Measurements from ENCODE around the gene CAMSAP2. TPM values are rescaled to one million over a fixed set of nuclear protein-coding genes. Genes with fewer than 3 reads are reported as not detected.

Gene CAMSAP2
- polyA plus RNA-seq, 1 of the 3 experiments (the other 2 are of a cell fraction) = 5.5 TPM

- peak overlapping the region; percentile 99 for H3K27ac ChIP-seq (ENCODE audit: low read depth in 2 of 2, low read length in 1 of 2)
- peaks cover 11% of the 10 kb centered on the region for H3F3A ChIP-seq (replicated peaks; ENCODE audit: insufficient read depth)
- WGBS (ENCODE audit: low lambda C conversion rate) = 0% methylated on average over 29 of the region's 80 CpGs
- H4K20me1 ChIP-seq (ENCODE audit: insufficient read depth) = peaks cover 42% of the 10 kb centered on the region
- peak overlapping the region; percentile 74; the same call in 1 of the 2 replicates for H2AFZ ChIP-seq (ENCODE audit: low read depth)
- POLR2A ChIA-PET = interaction anchor here (0.6 to 3.7 kb wide), 4 partner anchors 12 to 114 kb away, joined by 3 to 20 read pairs (median 3); partner anchors contain the start of gene DDX59
- H3K9me3 ChIP-seq = no peaks in the 10 kb centered on the region
- H3K9me2 ChIP-seq = no peaks in the 10 kb centered on the region
- peak overlapping the region; percentile 99 for H3K9ac ChIP-seq
- no peaks in the 10 kb centered on the region for H3K27me3 ChIP-seq (ENCODE audit: insufficient read depth)
- DNase-seq = peak; percentile 86
- peaks cover 6 to 18% of the 10 kb centered on the region in 2 experiments; a peak in 3 of 4 replicates for H3K4me1 ChIP-seq (ENCODE audit: control insufficient read depth in 1 of 2, insufficient read depth in 2 of 2, low read depth in 1 of 2, low read length in 1 of 2)
- peaks cover 46% of the 10 kb centered on the region for H3K79me2 ChIP-seq (ENCODE audit: insufficient read depth)
- peaks cover 0 to 9% of the 10 kb centered on the region in 2 experiments for H3K36me3 ChIP-seq (replicated peaks in 1 of 2; ENCODE audit: control insufficient read depth in 1 of 2, insufficient read depth in 2 of 2, low read length in 1 of 2)
- CTCF ChIA-PET = interaction anchor here (0.7 to 1.5 kb wide), 3 partner anchors 64 to 180 kb away, joined by 3 to 6 read pairs (median 3); no protein-coding TSS in a partner anchor
- TF ChIP-seq RCOR1 (IDR thresholded peaks at IDR 0.05; ENCODE audit: low read length) (no peak), MXI1 (IDR thresholded peaks at IDR 0.05; ENCODE audit: low read depth, low read length) (peak; percentile 68), GATA2 (CRISPR knock-in tag; IDR thresholded peaks at IDR 0.05) (peak; percentile 23; the same call in 1 of the 2 replicates), USF1 (IDR thresholded peaks at IDR 0.05; ENCODE audit: borderline replicate concordance, low read depth) (peak; percentile 25; the same call in 1 of the 2 replicates), TAF1 (IDR thresholded peaks at IDR 0.05; ENCODE audit: borderline replicate concordance, low read depth, low read length) (peak; percentile 3; the same call in 1 of the 2 replicates), TEAD4 (IDR thresholded peaks at IDR 0.05; ENCODE audit: borderline replicate concordance, insufficient read depth) (peak; percentile 43; the same call in 1 of the 2 replicates), CHD2 (IDR thresholded peaks at IDR 0.05; ENCODE audit: low read length, partially characterized antibody) (peak; percentile 91), POLR2AphosphoS5 (IDR thresholded peaks at IDR 0.05; ENCODE audit: low read depth, low read length) (peak; percentile 86), FOXM1 (IDR thresholded peaks at IDR 0.05; ENCODE audit: low read depth) (no peak), SIN3A (IDR thresholded peaks at IDR 0.05; ENCODE audit: borderline replicate concordance, low read depth, low read length) (no peak; the same call in 1 of the 2 replicates), TCF12 (IDR thresholded peaks at IDR 0.05) (no peak), RAD21 (IDR thresholded peaks at IDR 0.05; ENCODE audit: low read length) (no peak), RXRA (IDR thresholded peaks at IDR 0.05; ENCODE audit: borderline replicate concordance, low read depth) (0 out of 2 replicates have a peak, but pooled peaks have one; percentile 7), YY1 (IDR thresholded peaks at IDR 0.05; ENCODE audit: low read depth) (peak; percentile 58; the same call in 1 of the 2 replicates), REST (IDR thresholded peaks at IDR 0.05; ENCODE audit: low read depth, low read length) (0 out of 2 replicates have a peak, but pooled peaks have one; percentile 12), FOSL2 (IDR thresholded peaks at IDR 0.05; ENCODE audit: borderline replicate concordance, low read depth) (no peak)
- TF ChIP-seq, protein P1, sequence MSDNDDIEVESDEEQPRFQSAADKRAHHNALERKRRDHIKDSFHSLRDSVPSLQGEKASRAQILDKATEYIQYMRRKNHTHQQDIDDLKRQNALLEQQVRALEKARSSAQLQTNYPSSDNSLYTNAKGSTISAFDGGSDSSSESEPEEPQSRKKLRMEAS (IDR thresholded peaks at IDR 0.05; ENCODE audit: low read depth) = peak; percentile 49; the same call in 1 of the 2 replicates
- TF ChIP-seq, protein P2, sequence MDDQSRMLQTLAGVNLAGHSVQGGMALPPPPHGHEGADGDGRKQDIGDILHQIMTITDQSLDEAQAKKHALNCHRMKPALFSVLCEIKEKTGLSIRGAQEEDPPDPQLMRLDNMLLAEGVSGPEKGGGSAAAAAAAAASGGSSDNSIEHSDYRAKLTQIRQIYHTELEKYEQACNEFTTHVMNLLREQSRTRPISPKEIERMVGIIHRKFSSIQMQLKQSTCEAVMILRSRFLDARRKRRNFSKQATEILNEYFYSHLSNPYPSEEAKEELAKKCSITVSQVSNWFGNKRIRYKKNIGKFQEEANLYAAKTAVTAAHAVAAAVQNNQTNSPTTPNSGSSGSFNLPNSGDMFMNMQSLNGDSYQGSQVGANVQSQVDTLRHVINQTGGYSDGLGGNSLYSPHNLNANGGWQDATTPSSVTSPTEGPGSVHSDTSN (IDR thresholded peaks at IDR 0.05) = peak; percentile 15; the same call in 1 of the 2 replicates
- TF ChIP-seq, protein P3, sequence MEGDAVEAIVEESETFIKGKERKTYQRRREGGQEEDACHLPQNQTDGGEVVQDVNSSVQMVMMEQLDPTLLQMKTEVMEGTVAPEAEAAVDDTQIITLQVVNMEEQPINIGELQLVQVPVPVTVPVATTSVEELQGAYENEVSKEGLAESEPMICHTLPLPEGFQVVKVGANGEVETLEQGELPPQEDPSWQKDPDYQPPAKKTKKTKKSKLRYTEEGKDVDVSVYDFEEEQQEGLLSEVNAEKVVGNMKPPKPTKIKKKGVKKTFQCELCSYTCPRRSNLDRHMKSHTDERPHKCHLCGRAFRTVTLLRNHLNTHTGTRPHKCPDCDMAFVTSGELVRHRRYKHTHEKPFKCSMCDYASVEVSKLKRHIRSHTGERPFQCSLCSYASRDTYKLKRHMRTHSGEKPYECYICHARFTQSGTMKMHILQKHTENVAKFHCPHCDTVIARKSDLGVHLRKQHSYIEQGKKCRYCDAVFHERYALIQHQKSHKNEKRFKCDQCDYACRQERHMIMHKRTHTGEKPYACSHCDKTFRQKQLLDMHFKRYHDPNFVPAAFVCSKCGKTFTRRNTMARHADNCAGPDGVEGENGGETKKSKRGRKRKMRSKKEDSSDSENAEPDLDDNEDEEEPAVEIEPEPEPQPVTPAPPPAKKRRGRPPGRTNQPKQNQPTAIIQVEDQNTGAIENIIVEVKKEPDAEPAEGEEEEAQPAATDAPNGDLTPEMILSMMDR (IDR thresholded peaks at IDR 0.05) = no peak
- H3K4me2 ChIP-seq = peak overlapping the region; percentile 92; the same call in 1 of the 2 replicates
- peak overlapping the region; percentile 66 to 98 for H3K4me3 ChIP-seq (ENCODE audit: low read depth in 2 of 2, low read length in 1 of 2)
Measured at GRCh38 chr1:200738949-200739651, 407 bp downstream of the CAMSAP2 start.
